ENCODE measurements around the gene SMPDL3B.
"Not testable (repeated sequence)": the region's sequence is repeated elsewhere in the genome, so short reads cannot be mapped to it uniquely, and the experiment has no call there.

The SMPDL3B gene

DNA sequence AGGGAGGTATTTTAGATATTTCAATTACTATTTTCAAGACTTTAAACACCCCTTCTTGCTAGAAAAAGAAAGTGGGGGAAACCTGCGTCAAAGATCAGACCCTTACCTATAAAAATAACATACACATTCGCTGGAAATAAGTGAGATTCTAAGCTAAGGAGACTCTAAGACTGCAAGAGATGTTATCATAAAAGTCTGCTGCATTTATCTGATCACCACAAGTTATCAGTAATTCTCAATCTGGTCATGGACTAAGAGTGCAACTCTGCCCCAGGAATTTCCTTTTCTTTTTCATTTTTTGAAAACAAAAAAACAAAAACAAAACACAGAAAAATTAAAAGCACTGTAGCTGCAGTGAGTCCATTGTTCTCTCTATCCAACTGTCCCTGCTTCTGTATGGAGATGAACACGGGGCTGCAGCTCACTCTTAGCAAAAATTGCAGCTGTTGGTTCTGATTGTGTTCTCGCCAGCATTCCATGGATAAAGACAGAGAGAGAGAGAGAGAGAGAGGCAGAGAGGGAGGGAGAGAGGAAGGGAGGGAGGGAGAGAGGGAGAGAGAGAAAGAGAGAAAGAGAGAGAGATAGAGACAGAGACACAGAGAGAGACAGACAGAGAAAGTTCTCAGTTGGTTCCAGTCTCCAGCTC lies 39.1 kb downstream of the SMPDL3B start:
- no peak for DNase-seq

DNA sequence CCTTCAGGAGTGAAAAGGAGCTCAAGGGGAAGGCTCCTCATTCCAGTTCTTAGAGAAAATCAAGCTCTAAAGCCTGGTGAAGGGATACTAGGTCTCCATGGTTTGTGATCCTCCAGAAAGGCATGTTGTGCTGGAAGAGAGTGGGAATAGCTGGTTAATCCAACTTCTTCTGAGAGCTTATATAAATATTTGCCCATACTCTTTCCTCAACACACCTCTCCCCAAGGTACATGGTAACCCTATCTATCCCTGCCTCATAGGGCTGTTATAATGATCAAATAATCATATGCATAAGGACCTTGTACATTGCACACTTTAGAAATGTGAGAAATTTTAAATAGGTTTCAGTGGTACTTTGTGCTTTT lies 39.6 kb downstream of the SMPDL3B start:
- DNase-seq, result no peak

DNA sequence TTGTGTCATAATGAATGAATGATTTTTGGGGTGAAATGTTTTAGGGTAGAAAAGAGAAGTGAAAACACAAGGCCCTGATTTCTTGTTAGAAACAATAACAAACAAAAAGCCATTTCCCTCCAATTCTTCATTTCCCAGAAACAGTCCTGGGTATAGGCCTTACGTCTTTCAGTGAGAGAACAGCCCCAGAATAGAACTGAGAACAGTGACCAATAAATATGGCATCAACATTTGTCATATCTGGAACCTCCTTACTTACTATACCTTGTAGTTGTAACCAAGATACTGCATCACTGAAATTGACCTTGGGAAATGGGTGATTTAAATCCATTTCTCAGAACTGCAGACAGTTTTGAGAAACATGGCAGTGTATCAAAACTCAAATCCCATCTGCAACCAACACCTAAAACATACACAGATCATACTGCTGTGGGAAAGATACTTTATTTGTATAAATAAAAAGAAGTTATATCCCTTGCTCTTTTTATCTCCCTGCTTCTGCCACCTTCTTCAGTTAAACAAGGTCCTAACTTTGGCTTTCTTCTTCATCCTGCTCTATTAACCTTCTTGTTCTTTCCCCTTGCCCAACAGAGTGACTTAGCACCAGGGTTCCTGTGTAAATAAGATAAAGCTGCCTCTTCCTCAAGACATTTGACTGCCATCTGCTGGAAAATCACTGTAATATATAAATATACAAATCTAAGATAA lies 44.5 kb downstream of the SMPDL3B start:
- peak; percentile 70 for DNase-seq

DNA sequence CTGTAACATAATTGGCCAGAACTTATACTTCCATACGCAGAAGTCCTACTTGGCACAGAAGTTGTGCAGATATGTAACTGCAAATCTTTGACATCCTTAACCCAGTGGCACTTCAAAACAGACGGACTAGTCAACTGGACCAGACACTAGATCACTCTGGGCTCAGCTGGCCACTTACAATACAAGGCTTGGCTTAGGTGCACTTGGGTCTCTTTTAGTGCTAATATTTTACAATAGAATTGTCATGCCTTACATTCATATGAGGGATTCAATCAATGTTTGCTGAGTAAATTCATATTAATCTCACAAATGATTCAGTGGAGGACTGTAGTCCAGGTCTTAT lies 45.0 kb downstream of the SMPDL3B start:
- no peak for DNase-seq

DNA sequence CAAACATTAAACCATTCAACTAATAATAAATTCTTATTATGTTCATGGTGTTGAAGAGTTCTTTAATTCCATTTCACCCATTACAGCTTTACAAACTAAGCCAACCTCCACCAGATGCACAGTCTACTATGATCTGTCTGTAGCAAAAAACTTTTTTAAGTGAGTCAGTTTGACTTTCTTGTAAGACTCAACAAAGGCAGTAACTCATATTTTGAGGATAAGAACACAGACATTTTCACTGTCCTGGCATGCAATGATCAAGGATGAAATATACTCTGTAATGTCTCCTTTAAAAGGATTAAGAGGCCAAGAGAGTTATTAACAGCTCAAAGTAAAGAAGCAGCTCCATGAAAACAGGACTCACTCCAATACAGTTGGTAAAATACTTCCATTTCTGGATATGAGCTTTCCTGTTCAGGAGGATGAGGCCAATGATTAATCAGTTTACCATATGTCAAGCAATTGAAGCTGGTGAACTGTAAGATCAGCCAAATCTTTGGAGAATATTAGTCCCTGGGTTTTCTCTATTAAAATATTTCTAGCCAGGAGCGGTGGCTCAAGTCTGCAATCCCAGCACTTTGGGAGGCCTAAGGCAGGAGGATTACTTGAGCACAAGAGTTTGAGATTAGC lies 45.5 kb downstream of the SMPDL3B start:
- no peak for DNase-seq

DNA sequence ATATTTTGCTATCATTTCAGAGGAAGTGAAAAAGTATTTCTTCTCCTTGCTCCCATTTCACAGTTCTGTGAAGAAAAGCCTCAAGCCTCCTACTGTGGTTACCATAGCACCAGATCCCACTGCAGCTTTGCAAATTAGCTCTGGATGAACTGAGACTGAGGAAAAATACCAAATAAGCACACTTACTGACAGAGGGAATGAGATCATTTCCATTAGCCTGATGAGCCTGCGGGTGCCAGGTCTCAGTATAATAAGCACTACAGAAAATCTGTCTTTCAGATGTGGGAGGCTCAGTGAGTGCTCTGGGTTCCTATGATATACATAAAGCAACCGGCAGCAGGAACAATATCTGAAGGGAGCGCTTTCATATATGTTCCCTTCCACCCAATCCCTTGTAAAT lies 46.3 kb downstream of the SMPDL3B start:
- no peak for DNase-seq

DNA sequence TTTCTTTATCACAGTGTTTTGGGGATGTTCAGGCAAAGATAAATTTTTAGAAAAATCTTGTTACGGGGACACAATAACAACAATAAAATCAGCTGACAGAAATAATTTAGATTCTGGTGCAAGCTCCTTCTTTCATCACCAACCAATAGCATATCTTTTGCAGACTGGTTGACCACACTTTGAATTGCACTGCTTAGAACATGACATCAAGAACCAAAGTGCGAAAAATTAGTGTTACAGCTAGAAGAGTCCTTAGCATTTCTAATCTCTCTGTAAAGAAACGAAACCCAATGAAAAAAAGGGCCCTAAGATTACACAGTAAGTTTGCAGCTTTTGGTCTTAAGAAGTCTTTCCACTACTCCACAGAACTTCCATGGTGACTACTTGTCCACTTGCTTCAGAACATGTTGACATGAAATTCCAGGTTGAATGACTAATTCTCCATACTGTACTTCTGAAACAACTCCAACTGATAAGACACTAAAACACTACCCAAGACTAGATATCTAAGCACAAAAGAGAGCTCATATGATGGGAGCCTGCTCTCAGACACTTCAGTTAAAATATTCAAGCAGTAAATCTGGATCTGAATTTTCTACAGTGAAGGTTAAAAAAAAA lies 56.2 kb downstream of the SMPDL3B start:
- peak; percentile 19 for DNase-seq

DNA sequence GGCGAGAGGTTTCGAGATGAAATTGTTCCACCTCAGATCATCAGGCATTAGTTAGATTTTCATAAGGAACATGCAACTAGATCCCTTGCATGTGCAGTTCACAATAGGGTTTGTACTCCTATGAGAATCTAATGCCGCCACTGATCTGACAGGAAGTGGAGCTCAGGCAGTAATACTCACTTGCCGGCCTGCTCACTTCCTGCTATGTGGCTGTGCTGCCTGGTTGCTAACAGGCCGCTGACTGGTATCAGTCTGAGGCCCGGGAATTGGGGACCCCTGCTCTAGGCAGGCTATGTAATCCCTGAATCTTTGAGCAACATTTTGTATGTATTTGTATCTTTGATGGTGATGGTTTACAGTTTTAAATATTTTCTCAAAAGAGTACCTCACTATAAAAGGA lies 57.5 kb downstream of the SMPDL3B start:
- DNase-seq, result peak; percentile 62

DNA sequence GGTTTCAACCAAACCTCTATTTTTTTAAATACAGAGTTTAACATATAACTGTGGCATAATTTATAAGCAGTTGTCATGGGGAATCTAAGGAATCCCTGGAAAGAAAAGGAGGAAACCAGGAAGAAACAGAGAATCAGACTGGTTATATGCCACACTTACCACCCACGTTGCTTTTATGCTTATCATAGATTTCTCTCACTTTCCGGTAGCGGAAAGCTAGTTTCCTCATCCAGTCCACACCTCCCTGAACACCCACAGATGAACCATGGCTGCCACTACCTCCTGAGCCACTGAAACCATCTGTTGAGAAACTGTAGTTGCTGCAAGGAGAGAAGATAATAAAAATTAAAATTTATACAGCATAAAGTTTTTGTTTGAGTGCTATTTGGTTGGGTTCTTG lies 58.4 kb downstream of the SMPDL3B start:
- DNase-seq, result peak; percentile 38

DNA sequence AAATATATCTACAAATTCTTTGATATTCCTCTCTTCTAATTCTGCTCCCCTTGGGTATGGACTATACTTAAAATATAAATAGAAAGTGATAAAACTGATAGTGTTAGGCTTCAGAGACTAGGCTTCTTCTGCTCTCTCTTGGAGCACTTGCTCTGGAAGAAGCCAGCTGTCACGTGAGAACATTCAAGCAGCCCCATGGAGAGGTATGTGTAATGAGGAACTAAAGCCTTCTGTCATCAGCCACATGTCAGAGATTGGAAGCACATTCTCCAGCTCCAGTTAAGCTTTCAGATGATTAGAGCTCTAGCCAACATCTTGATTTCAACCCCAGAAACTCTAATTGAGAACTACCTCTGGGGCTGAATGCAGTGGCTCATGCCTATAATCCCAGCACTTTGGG lies 59.3 kb downstream of the SMPDL3B start:
- no peak for DNase-seq

DNA sequence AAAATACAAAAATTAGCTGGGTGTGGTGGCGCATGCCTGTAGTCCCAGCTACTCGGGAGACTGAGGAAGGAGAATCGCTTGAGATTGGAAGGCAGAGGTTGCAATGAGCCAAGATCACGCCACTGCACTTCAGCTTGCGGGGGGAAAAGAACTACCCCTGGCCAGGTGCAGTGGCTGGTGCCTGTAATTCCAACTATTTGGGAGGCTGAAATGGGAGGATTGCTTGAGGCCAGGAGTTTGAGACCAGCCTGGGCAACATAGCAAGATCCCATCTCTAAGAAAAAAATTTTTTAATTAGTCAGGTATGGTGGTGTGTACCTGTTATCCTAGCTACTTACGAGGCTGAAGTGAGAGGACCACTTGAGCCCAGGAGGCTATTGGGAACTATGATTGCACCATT lies 59.7 kb downstream of the SMPDL3B start:
- DNase-seq, result not testable (repeated sequence)

DNA sequence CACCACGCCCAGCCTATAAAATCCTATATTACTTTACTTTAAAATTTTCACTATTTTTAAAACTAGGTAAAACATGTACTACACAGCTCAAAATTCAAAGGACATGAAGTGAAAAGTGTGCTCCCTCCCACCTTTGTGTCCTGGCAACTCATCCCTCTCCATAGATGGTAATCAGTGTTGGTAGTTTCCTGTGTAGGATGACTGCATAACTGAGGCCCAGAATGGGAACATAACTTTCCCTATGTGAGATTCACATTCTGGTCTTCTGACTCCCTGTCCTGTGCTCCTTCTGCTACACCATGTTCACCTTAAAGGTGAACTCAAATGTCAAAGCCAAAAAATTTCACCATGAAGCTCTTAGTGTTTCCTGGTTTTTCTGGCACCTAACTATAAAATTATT lies 64.3 kb downstream of the SMPDL3B start:
- no peak for DNase-seq

DNA sequence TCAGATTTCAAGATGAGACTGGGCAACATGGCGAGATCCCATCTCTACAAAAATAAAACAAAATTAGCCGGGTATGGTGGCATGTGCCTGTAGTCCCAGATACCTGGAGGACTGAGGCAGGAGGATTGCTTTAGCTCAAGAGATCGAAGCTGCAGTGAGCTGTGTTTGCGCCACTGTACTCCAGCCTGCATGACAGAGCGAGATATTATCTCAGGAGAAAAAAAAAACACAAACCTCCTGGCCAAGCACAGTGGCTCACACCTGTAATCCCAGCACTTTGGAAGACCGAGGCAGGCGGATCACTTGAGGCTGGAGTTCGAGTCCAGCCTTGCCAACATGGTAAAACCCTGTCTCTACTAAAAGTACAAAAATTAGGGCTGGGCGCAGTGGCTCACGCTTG lies 67.8 kb downstream of the SMPDL3B start:
- DNase-seq, result no peak

DNA sequence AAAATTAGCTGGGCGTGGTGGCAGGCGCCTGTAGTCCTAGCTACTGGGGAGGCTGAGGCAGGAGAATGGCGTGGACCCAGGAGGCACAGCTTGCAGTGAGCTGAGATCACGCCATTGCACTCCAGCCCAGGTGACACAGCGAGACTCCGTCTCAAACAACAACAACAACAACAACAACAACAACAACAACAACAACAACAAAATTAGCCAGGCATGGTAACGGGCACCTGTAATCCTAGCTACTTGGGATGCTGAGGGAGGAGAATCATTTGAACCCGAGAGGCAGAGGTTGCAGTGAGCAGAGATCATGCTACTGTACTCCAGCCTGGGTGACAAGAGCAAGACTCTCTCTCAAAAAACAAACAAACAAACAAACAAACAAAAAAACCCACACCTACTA lies 68.3 kb downstream of the SMPDL3B start:
- not testable (repeated sequence) for DNase-seq

Data from CD4-positive, alpha-beta T cell treated with Interleukin-17A for 1 hour (primary cell).